Kidney glomerular epithelial cell (primary cell): ENCODE data around the gene SLC4A11.
A peak's percentile ranks its signal among the peaks of the same experiment; 100 is the strongest.

Experiments used
- DNase-seq: peaks from one replicate; lab custom pipeline; 2025; lab: John Stamatoyannopoulos, UW

SLC4A11 gene

GRCh38 chr20:3239026-3239866 lies at the start of gene SLC4A11:
TSS of gene SLC4A11 (minus strand) at chr20:3239190. CDS start at chr20:3239137, 53 bp downstream.
- peak; percentile 45 for DNase-seq

- DNase-seq = no peak
Observed at GRCh38 chr20:3283222-3283820, 44.3 kb upstream of the SLC4A11 start.

GRCh38 chr20:3282271-3283221 lies 43.6 kb upstream of the SLC4A11 start:
- peak; percentile 87 for DNase-seq

- DNase-seq = no peak
Observed at GRCh38 chr20:3281437-3281836, 42.4 kb upstream of the SLC4A11 start.

DNA sequence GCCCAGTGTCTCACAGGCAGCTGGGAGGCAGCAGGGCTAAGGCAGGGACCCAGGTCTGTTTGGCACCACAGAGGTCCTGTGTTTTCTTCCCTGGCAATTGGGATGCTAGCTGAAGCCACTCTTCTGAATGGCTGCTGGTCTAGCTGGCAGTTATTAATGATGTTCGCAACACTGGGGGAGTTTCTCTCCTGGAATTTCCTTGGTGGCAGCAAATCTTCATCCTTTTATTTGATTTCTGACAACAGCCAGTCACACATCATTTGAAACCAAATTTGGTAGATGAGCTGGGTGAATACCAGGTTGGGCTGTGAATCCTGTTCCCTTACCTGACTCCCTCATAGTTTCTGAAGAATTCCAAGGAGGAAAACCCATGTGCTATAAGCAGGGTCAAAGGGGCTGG lies 40.8 kb upstream of the SLC4A11 start:
- DNase-seq = peak; percentile 17

DNA sequence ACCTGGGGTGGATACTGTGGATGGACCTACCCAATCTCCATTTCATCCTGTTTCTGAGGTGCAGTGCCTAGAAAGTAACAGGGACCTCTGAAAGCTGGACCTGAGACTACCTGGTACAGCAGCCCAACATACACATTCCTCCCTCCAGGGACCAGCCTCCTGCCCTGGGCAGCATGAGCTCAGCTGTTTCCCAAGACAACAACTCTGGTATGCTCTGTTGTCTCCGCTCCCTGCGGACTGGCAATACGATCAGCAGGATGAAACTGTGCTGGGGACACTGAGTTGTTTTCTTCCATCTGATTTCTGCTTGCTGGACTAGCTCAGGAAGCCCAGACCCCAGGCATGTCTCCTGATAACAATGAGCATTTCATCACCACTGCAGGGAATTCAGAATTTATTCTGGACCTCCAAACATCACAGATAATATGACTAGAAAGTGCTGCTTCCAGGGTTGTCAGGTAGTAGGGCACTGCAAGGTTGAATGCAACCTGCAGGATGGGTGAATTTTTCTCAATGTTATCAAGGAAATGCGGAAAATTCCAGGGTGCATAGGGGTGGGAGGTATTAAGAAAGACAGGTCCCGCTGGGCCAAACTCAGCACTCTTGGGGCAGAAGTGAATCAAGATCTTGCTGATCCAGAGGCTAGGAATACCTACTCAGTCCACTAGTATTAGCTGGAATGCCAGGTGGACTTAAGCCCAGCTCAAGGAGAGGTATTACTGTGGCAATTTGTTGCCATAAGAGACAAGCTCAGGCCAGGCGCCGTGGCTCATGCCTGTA lies 38.9 kb upstream of the SLC4A11 start:
- DNase-seq = no peak

DNA sequence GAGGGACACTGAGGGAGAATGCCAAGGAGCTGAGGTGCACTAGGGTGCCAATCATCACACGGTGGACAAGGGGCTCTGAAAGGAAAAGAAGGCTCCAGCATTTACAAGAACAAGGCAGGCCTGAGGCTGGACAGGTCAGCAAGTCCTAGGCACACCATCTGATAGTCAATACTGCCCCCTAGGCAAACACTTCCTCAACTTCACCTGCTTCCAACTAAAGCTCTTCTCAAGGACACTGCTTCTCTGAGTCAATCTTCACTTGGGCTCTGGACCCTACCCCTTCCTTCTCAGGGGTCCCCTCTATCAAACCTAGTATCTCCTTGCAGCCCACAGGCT lies 37.7 kb upstream of the SLC4A11 start:
- DNase-seq = no peak

DNA sequence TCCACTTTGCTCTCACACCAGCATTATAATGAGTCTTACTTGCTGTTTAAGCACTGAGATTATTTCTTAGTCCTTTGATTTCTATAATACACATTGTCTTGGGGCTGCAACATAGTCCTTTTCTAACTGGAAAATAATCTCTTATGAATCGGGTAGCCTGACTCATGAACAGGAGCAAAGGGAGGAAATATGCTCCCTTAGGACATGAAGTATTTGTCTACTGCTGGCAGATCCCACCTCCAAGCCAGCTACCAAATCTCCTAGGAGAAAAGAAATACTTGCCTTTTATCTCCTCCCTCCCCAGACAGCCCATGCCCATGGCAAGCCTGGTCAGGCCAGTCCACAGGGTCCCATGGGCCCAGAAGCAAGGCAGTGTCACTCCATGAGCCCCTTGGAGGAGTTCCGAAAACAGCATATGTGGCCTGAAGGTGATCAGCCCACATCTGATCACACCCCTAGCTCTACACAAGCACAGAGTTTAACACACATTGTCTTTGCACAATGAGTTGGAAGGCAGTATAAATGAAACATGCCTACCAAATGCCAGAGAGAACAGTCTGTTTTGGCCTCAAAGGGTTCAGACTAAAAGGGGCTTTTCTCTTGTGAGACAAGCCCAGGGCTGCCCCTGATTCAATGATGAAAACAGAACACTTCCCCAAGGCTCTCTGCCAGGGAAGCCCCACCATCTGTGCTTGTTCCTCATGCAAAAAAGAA lies 37.1 kb upstream of the SLC4A11 start:
- no peak for DNase-seq

DNA sequence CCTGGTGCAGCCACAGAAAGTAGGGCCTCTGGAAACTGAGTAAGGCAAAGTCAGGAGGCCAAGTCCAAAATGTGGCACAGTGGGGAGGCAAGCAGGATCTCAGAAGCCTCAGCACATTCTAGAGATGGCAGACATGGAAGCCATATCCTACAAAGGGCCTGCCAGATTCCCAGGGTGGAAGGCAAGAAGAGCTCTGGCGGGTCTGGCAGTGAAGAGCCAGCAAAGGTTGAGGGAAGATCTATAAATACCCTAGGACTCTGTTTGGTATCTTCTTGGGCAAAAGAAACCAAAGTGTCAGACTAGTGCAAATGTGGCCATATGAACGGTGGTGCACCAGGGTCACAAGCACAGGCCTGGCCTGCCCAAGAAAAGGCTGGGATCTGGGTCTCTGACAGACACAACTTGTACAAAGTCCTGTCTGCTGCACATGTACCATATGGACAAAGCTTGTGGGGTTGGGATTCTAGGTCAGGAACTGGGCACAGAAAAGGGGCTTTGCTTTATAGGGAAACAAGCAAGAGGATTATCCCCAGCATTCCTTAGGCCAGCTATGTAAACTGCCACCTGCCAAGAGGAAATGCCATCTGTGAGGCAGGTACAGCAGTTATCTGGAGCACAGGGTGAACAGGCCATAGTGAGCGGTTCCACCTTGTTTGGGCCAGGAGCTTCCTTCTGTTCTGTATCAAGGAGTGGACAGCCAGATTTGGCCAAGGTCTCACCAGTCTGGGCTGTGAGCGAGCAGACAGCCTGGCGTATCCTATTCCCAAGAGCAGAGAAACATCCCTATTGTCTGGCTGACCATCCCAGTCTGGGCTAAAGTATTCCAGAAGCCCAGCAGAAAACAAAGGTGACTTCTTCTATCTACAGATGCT lies 36.3 kb upstream of the SLC4A11 start:
- DNase-seq = no peak

GRCh38 chr20:3273371-3273770 lies 34.4 kb upstream of the SLC4A11 start:
- DNase-seq = no peak

GRCh38 chr20:3270051-3270450 lies 31.1 kb upstream of the SLC4A11 start:
- no peak for DNase-seq

DNA sequence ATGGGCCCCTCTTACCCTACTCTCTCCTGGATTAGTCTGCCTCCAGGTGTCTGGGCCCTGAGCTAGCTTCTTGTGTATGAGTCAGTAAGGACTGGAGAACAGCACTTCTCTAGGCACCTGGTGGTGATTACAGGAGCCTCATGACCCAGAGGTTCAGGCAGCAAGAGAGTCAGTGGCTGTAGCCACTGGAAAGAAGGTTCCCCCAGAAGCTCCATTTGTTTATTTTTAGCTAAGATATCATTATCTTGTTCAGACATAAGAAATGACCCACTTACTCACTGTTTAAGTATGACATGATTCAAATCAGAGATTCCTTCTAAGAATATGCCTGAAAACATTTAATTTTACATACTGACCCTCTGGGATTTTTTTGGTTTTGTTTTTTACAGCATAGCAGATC lies 23.6 kb upstream of the SLC4A11 start:
- peak; percentile 16 for DNase-seq

- no peak for DNase-seq
Observed at GRCh38 chr20:3258429-3258828, 19.4 kb upstream of the SLC4A11 start.

GRCh38 chr20:3255728-3256127 lies 16.7 kb upstream of the SLC4A11 start:
- DNase-seq = no peak

DNA sequence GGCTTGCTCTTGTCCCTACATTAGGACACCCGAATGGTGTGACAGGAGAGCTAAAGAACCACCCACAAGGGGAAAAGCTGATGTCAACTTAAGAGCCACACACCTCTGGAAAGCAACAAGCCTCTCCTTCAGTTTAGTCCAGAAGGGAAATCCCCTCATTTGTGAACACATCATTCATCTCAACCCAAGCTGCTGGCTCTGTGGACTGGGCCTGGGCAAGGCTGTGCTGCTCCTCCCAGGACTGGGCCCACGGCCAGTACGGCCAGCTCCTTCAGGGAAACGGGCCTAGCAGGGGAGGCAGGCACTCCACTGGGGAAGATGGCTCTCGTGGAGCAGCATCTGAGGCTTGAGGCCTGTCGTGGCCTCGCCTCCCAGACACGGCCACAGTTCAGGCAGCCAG lies 12.8 kb upstream of the SLC4A11 start:
- DNase-seq = no peak

GRCh38 chr20:3250091-3250504 lies 11.1 kb upstream of the SLC4A11 start:
- DNase-seq = no peak

DNA sequence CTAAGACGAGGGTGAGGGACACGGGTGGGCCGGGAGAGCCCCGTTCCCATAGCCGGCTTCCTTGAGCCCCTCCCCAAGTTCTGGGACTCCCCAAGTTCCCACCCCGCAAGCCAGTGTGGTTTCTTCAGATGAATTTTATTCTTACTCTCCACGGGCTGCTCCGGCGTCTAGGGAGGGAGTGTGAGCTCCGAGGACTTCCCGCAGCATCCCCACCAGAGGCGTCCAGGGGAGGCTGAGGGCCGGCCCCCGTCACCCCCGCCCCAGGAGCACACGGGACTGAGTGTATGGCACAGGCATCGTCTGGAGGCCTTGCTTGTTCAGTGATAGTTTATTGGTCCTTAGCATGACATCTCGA lies 10.0 kb upstream of the SLC4A11 start:
- DNase-seq = no peak

- DNase-seq = no peak
Observed at GRCh38 chr20:3248167-3248992, 9.4 kb upstream of the SLC4A11 start.

DNA sequence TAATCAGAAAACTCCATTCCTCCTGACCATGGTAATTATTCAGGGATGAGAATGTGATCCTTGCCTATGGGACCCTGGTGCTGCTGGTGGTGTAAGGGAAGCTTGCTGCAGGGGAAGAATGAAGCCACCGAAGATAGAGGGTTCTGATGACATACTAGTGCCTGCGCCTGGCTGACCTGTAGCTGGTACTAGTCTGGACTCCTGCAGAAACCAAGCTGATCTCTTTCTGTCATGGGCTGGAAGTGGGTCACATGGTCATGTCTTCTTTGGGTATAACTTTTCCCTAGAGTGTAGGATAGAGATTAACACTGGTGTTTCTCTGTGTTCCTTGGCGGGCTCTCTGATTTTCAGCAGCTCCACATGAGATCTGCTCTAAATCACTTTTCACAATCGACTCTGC lies 8.6 kb upstream of the SLC4A11 start:
- DNase-seq = no peak
